HG02759 (cell line): ENCODE measurements around the gene ZNF74.
"Not testable (repeated sequence)": the region's sequence is repeated elsewhere in the genome, so short reads cannot be mapped to it uniquely, and the experiment has no call there.

Source experiments
- ATAC-seq: cut with Tn5 transposase; IDR thresholded peaks from one replicate; pipeline ENCODE4 v1.9.1; 2021; ENCODE audit warnings: mild to moderate bottlenecking, moderate library complexity; ENCODE audit not compliant: unreplicated experiment

The ZNF74 gene

DNA sequence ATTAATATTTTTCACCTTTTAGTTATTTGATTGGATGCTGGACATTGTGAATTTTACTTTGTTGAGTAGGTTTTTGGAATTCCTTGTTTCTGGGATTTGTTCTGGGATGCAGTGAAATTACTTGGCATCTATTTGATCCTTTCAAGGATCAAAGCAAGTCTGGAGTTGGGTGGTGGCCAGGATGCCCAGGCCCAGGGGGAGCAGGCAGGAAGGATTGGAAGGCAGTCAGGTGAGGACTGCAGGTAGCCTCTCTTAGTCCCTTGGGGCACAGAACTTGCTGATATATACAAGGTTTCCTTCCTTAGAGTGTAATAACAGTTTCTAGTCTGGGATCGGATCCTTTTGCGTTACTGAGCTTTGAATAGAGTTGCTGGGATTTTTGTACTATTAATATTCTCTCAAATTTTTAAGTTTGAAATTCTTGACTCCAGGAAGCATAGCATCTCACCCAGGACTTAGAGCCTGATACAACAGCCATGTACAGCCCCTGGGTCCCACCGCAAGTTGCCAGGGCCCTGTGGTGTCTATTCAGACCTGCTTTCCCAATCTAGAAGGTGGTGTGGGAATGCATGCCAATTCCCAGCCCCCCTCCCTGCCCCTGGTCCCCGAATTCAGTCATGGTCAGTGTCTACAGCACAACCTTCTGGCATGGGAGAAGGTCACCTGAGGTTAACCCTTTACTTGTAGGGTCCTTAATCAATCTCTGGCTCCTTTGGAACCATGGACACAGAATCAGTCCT, 6.1 kb downstream of the ZNF74 start:
- no peak for ATAC-seq

DNA sequence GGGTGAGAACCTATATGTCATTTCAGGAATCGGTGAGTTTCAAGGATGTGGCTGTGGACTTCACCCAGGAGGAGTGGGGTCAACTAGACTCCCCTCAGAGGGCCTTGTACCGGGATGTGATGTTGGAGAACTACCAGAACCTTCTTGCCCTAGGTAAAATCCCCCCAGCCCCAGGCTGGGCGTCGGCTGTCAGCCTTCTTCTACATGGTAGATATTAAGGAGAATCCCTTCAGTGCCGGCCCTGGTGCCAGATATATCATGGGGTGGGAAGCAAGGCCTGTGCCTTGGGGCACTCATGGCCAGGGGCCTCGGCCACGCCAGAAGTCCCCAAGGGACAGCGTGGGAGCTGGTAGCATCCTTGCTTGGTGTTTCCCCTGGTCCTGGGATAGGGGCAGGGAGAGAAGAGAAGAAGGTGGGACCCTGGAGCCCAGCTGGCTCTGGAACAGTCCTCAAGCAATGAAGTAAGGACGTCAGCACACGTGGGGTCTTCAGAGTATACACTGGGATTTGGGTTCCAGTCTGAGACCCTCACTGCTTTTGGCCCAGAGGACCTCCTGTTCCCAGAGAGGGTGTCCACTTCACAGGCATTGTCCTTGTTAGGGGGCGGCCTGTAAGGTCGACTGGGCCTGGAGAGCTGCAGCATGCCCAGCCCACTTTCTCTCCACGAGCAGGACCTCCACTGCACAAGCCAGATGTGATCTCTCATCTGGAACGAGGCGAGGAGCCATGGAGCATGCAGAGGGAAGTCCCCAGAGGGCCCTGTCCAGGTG, 6.8 kb downstream of the ZNF74 start:
- ATAC-seq, result no peak

DNA sequence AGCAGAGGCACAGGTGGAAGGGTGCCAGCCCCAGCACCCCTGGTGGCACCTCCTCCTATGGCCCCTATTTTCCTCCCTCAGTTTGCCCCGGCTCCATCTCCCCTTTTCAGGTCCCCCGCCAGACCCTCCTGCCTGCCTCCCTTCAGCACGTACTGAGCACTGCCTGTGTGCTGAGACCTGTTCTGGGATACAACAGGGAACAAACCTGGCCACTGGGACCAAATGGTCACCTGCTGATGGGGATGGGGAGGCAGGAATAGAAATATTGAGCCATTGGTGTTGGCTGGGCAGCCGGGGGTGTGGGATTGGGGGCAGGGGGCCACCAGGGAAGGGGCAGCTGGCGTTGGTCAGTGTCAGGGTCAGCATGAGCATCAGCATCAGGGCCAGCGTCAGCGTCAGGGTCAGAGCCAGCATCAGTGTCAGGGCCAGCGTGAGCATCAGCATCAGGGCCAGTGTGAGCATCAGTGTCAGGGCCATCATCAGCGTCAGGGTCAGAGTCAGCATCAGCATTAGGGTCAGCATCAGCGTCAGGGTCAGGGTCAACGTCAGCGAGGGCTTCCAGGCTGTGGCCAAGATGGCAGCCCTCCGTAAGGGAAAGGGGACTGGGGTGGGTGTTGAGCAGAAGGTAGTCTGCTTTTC, 7.5 kb downstream of the ZNF74 start:
- ATAC-seq, result no peak

DNA sequence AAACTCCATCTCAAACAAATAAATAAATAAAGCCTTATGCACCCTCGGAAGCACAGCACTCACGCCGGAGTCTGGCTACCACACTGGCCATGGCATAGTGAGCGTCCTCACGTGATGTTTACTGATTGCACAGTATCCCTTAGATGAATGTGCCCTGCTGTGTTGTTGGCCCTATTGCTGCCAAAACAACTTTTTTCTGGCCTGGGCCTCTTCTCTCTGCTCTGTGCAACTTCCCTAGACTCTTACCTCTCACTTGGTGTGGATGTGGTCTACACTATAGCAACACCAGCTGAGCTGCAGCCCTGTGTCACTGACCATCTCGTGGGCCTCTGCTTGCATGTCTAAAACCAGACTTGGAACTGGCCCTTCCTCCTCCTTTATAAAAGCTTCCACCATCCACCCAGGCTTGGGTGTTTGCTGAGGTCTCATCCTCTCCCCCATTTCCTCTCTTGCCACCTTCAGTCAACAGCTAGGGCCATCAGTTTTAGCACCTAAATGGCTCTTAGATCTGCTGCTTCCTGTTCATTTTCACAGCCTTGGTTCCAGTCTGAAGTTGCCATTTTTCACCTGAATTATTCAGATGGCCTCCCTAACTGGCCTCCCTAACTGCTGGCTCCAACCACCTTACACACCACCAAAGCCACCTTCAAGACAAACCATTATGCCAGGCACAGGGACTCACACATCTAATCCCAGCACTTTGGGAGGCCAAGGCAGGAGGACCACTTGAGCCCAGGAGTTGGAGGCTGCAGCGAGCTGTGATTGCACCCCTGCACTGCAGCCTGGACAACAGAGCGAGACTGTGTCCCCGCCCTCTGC, 9.2 kb downstream of the ZNF74 start:
- no peak for ATAC-seq

DNA sequence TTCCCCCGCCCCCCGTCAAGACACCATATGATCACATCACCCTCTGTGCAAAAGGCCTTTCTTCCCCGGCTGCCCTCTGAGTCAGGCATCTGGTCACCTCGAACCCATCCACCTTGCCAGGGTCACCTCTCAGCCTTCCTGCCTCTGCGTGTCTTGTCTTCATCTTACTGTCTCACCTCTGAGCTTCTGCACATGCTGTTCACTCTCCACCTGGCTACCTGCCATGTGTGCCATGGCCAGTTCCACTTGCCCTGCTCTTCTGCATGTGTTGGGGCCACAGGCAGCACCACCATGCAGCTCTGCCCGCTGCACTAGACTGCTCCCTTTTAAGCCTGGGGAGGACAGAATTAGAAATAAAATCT, 9.8 kb downstream of the ZNF74 start:
- ATAC-seq, result no peak

DNA sequence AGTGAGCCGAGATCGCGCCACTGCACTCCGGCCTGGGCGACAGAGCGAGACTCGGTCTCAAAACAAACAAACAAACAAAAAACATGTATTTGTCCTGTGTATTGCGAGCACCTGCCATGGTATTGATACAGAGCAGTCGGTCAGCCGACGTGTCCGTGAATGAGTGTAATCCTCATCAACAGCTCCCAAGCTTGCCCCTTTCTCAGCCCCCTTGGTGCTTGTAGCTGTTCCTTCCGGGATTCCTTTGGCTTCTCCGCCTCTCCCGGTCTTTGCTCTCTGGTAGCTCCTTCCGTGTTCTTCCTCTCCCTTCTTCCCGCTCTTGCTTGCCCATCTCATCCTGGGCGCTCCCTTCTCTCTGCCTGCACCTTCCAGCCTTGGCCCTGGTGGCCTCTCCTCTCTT, 10.9 kb downstream of the ZNF74 start:
- no peak for ATAC-seq

DNA sequence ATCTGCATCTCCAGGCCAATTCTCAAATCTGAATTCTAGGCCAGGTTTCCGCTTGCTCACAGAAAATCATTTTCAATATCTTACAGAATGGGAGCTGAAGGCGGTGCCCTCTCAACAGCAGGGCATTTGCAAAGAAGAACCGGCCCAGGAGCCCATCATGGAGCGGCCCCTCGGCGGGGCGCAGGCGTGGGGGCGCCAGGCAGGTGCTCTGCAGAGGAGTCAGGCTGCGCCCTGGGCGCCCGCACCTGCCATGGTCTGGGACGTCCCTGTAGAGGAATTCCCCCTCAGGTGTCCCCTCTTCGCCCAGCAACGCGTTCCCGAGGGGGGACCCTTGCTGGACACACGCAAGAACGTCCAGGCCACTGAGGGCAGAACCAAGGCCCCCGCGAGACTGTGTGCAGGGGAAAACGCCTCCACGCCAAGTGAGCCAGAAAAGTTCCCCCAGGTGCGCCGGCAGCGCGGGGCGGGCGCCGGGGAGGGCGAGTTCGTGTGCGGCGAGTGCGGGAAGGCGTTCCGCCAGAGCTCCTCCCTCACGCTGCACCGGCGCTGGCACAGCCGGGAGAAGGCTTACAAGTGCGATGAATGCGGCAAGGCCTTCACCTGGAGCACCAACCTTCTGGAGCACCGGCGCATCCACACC, 11.5 kb downstream of the ZNF74 start:
- no peak for ATAC-seq

DNA sequence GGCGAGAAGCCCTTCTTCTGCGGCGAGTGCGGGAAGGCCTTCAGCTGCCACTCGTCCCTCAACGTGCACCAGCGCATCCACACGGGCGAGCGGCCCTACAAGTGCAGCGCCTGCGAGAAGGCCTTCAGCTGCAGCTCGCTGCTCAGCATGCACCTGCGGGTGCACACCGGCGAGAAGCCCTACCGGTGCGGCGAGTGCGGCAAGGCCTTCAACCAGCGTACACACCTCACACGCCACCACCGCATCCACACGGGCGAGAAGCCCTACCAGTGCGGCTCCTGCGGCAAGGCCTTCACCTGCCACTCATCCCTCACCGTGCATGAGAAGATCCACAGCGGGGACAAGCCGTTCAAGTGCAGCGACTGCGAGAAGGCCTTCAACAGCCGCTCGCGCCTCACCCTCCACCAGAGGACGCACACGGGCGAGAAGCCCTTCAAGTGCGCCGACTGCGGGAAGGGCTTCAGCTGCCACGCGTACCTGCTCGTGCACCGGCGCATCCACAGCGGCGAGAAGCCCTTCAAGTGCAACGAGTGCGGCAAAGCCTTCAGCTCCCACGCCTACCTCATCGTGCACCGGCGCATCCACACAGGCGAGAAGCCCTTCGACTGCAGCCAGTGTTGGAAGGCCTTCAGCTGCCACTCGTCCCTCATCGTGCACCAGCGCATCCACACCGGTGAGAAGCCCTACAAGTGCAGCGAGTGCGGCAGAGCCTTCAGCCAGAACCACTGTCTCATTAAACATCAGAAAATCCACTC, 12.2 kb downstream of the ZNF74 start:
- no peak for ATAC-seq

DNA sequence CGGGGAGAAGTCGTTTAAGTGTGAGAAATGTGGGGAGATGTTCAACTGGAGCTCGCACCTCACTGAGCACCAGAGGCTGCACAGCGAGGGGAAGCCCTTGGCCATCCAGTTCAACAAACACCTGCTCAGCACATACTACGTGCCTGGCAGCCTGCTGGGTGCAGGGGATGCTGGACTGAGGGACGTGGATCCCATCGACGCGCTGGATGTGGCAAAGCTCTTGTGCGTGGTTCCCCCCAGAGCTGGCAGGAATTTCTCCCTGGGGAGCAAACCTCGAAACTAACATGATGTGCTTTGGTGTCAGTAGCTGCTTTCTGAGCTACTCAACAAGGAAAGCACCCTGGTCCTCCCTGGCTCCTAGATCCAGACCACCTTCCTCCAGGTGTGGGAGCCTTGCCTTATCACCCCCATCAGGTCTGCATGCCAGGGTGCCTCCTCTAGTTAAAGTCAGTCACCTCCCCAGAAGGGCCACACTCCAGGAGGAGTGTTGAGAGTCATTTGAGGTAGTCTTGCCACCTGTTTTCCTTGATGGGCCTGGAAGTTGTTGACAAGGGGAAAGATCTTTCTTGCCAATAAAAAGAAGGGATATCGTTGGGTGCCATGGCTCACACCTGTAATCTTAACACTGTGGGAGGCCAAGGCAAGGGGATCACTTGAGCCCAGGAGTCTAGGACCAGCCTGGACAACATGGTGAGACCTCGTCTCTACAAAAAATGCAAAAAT, 12.9 kb downstream of the ZNF74 start:
- ATAC-seq, result no peak

DNA sequence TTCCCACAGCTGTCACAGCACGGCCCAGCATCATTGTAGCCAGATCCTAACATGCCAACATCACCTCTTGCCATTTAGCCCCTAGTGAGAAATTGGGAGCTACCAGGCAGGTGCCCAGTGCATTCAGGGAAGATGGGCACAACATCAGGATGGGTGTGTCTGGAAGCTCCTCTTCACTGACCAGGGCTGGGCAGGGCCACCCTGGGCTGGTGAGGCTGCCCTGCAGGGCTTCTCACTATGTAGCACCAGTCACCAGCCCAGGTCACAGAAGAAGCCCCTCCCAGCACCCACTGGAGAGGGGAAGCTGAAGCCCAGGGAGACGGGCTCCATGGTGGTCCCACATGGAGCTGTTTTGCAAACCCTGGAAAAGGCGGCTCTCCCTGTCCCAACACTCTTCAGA, 13.9 kb downstream of the ZNF74 start:
- no peak for ATAC-seq

DNA sequence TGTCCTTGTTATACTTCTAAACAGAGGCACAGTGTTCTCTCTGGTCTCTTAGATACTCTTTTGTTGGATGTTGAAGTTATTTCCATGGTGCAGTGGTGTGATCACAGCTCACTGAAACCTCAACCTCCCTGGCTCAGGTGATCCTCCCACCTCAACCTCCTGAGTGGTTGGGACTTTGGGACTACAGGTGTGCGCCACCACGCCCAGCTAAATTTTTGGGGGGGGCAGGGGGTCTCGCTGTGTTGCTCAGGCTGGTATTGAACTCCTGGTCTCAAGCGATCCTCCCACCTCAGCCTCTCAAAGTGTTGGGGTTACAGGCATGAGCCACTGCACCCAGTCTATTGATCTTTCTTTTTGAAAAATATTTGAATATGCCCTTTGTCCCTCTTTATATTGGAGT, 14.9 kb downstream of the ZNF74 start:
- no peak for ATAC-seq

DNA sequence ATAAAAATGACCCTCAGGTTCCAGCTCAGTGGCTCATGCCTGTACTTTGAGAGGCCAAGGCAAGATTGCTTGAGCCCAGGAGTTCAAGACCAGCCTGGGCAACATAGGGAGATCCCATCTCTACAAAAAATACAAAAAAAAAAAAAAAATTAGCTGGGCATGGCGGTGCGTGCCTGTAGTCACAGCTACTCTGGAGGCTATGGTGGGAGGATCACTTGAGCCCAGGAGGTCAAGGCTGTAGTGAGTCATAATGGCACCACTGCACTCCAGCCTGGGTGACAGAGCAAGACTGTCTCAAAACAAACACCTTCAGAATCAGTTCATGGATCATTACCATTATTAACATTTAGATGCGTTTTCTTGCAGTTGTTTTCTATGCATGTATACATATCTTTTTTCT, 15.4 kb downstream of the ZNF74 start:
- not testable (repeated sequence) for ATAC-seq

DNA sequence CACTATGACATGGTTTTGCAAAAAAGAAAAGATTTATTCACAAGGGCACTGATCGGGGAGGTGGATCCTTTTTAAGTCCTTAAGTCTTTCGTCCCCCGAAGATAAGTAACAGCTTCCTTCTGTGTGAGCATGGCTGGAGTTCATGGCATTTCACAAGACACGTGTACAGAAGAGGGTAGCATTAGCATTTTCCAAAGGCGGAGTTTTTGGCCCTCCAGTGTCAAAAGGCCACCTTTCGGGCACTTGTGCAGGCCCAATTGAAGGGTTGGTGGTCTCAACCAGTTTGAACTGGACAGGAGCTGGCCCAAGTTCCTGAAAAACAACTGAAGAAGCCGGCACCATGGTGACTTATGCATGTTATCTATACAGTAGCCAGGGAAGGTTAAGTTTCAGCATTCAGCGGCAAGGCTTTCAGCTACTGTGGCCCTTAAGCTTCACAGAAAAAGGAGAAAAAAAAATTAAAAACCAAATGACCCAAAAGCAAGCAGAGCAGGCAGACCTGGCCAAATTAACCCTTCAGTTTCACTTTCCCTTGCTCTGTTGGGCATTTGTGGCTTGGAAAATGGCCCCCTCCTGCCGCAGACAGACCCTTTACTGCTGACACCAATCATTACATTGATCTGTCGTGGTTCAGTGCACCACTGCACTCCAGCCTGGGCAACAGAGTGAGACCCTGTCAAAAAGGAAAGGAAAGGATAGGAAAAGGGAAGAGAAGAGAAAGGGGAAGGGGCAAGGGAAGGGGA, 18.7 kb downstream of the ZNF74 start:
- no peak for ATAC-seq

DNA sequence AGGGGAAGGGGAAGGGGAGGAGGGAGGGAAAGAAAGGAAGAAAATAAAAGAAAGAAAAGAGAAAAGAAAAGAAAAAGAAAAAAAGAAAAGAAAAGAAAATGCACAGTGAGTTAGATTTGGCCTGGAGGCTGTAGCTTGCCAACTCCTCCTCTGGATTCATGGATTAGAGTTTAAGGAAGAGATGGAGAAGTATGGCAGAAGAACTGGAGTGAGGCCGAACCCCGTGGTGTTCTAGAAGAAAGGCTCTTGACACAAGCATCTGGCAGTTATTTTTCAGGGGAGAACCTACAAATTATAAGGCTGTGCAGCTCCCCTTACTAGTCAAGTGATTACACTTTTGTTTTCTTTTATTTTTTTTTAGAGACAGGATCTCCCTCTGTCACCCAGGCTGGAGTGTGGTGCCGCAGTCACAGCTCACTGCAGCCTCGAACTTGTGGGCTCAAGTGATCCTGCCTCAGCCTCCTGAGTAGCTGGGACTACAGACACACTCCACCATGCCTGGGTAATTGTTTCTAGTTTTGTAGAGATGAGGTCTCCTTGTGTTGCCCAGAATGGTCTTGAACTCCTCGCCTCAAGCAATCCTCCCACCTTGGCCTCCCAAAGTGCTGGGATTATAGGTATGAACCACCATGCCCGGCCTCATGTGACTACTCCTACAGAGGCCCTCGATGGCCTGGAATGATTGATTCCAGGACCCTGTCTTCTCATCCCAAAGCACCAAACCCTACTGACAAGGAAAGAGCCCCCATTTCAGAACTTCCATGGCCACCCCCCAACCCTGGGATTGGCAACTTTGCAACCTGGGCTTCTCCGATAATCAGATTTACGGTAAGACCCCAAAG, 19.5 kb downstream of the ZNF74 start:
- ATAC-seq, result no peak

DNA sequence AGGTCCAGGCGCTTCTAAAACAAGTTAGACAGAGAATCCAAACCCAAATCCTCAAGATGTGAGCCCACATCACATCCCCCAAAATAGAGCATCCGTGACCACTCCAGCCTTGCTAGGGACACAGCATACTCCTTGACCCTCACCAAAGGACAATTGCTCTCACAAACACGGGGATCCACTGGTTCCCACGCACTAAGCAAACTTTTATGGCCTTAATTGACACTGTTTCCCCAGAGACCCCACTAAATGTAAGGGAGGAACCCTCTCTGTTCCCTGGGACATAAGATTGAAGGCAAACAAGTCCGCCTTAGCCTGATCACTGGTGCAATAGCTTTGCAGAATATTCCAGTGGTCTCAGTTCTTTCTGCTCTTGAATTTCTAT, 20.1 kb downstream of the ZNF74 start:
- no peak for ATAC-seq

DNA sequence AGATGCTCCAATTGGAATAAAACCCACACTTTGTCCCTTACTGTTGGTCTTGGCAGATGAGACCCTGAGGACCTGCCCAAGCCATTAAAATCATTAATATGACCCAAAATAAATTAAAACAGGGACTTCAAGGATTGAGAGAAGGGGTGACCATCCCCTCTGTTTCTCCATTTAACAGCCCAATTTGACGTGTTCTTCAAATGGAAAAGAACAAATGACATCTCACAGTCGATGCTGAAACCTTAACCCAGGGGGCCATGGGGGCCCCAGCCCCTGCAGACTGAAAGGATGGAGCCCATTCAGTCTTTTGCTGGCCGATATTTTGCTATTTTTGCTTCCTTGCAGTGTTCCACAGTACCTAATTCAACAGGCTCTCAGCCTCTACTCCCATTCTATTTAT, 20.5 kb downstream of the ZNF74 start:
- no peak for ATAC-seq

DNA sequence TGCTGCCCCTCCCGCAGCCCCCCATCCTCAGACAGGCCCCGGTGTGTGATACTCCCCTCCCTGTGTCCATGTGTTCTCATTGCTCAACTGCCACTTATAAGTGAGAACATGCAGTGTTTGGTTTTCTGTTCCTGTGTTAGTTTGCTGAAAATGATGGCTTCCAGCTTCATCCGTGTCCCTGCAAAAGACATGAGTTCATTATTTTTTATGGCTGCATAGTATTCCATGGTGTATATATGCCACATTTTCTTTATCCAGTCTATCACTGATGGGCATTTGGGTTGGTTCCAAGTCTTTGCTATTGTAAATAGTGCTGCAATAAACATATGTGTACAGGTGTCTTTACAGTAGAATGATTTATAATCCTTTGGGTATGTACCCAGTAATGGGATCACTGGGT, 21.3 kb downstream of the ZNF74 start:
- not testable (repeated sequence) for ATAC-seq

DNA sequence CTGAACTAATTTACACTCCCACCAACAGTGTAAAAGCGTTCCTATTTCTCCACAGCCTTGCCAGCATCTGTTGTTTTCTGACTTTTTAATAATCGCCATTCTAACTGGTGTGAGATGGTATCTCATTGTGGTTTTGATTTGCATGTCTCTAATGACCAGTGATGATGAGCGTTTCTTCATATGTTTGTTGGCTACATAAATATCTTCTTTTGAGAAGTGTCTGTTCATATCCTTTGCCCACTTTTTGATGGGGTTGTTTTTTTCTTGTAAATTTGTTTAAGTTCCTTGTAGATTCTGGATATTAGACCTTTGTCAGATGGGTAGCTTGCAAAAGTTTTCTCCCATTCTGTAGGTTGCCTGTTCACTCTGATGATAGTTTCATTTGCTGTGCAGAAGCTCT, 21.7 kb downstream of the ZNF74 start:
- not testable (repeated sequence) for ATAC-seq
